GM23338 (cell line): ENCODE results near the gene SIGLEC12.

Experiments
- EZH2 ChIP-seq: fragments of 200-600 bp; sonication (generic); IDR thresholded peaks from one replicate; pipeline ENCODE4 v1.8.0; 2017; ENCODE audit warnings: antibody characterized with exemption, mild to moderate bottlenecking, low read depth; ENCODE audit not compliant: unreplicated experiment
- EZH2phosphoT487 ChIP-seq: fragments of 200-600 bp; sonication (generic); IDR thresholded peaks from one replicate; pipeline ENCODE4 v1.8.1; 2018; ENCODE audit warnings: antibody characterized with exemption; ENCODE audit not compliant: unreplicated experiment
- POLR2AphosphoS5 ChIP-seq: IDR thresholded peaks from 2 replicates; pipeline ENCODE4 v1.6.1; 2016; ENCODE audit warnings: antibody characterized with exemption, low read depth
- TF ChIP-seq, protein P1 (sequence below), 2 experiments: fragments of 200-600 bp in 1 of 2; sonication (generic) in 1 of 2; conservative IDR thresholded peaks; 2 replicates each; pipeline versions ENCODE4 v1.5.1 to v1.6.1; 2016 to 2017; ENCODE audit warnings: antibody characterized with exemption in 2 of 2, low read depth in 2 of 2, mild to moderate bottlenecking in 2 of 2, moderate library complexity in 1 of 2

DNA sequence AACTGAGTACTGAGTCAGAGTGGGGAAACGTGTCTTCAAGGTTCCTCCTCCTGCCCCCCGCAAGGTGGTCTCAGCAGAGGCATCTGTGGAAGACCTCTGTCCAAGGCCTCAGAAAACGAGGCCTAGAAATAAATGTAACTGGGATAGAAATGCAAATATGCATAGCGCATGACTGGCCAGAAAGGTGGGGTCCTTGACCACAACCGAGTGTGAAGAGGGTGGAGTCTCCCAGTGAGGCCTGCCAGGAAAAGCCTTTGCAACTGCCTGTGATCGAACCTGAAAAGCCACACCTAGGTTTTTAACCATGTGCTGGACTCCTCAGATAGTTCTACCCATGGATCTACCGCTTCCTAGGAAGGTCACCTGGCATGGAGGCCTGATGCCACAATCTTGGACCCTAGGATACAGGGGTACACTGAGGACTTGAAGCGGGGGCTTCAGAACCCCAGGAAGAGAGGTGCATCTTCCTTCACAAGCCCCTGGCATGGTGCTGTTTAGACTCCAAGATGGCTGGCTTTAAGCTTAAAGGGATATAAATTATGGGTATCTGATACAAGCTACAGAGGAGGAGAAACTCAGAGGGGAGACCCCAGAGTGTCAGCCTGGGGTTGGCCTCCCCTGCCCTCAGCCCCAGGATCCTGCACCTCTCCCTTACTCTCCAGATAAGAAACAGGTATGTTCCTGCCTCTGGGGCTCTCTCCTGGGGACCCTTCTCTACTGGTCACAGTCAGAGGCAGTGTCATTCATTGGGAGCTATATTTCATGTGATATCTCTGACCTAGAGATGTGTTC, 48.1 kb upstream of the SIGLEC12 start:
- TF ChIP-seq, protein P1, sequence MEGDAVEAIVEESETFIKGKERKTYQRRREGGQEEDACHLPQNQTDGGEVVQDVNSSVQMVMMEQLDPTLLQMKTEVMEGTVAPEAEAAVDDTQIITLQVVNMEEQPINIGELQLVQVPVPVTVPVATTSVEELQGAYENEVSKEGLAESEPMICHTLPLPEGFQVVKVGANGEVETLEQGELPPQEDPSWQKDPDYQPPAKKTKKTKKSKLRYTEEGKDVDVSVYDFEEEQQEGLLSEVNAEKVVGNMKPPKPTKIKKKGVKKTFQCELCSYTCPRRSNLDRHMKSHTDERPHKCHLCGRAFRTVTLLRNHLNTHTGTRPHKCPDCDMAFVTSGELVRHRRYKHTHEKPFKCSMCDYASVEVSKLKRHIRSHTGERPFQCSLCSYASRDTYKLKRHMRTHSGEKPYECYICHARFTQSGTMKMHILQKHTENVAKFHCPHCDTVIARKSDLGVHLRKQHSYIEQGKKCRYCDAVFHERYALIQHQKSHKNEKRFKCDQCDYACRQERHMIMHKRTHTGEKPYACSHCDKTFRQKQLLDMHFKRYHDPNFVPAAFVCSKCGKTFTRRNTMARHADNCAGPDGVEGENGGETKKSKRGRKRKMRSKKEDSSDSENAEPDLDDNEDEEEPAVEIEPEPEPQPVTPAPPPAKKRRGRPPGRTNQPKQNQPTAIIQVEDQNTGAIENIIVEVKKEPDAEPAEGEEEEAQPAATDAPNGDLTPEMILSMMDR (conservative IDR thresholded peaks at IDR 0.05; ENCODE audit: low read depth in 2 of 2), result no peak
- TF ChIP-seq EZH2 (no peak), POLR2AphosphoS5 (no peak), EZH2phosphoT487 (no peak)
